K562 (cell line): Measurements from ENCODE around the gene SRL. TPM values are rescaled to one million over a fixed set of nuclear protein-coding genes. Genes with fewer than 3 reads are reported as not detected.
A peak's percentile ranks its signal among the peaks of the same experiment; 100 is the strongest.

Source experiments
- BACH1 ChIP-seq: fragments of 200-800 bp; sonication (Bioruptor generic); IDR thresholded peaks from 2 replicates; pipeline ENCODE4 v1.6.1; 2016; ENCODE audit warnings: missing genetic modification characterization, missing compliant biosample characterization
- HSF4 ChIP-seq: fragments of 250-450 bp; sonication (Bioruptor Pico); IDR thresholded peaks from 2 replicates; pipeline ENCODE4 v2.1.2; 2022; ENCODE audit warnings: mild to moderate bottlenecking, moderate library complexity, borderline replicate concordance
- IRF1 ChIP-seq: sonication (generic); formaldehyde crosslinking; IDR thresholded peaks from 2 replicates; pipeline ENCODE4 v1.8.0; 2022; ENCODE audit warnings: missing genetic modification reagents, mild to moderate bottlenecking, borderline replicate concordance
- KAT7 ChIP-seq: sonication (generic); formaldehyde crosslinking; IDR thresholded peaks from 2 replicates; pipeline ENCODE4 v1.8.0; 2022; ENCODE audit warnings: missing genetic modification reagents, mild to moderate bottlenecking, borderline replicate concordance
- MEF2A ChIP-seq: IDR thresholded peaks from 2 replicates; pipeline ENCODE4 v1.6.1; 2011; ENCODE audit warnings: low read depth, mild to moderate bottlenecking, low read length, moderate library complexity; ENCODE audit not compliant: control insufficient read depth
- NFXL1 ChIP-seq: fragments of 450-650 bp; formaldehyde crosslinking; IDR thresholded peaks from 2 replicates; pipeline ENCODE4 v1.4.0; 2021; ENCODE audit warnings: mild to moderate bottlenecking
- RUNX1 ChIP-seq: sonication (generic); IDR thresholded peaks from 2 replicates; pipeline ENCODE4 v1.6.1; 2016; ENCODE audit warnings: antibody characterized with exemption, low read depth
- SIX5 ChIP-seq, 2 experiments: IDR thresholded peaks; 2 replicates each; pipeline ENCODE4 v1.6.1; 2011; ENCODE audit warnings: low read length in 2 of 2, borderline replicate concordance in 1 of 2, low read depth in 1 of 2, mild to moderate bottlenecking in 1 of 2, moderate library complexity in 1 of 2; ENCODE audit not compliant: insufficient read depth in 1 of 2
- STAG1 ChIP-seq: sonication (generic); formaldehyde crosslinking; IDR thresholded peaks from 2 replicates; pipeline ENCODE4 v1.5.0; 2020; ENCODE audit warnings: missing genetic modification reagents, borderline replicate concordance
- ZFP30 ChIP-seq: fragments of 250-450 bp; sonication (Bioruptor Pico); IDR thresholded peaks from 2 replicates; pipeline ENCODE4 v1.8.0; 2022; ENCODE audit warnings: moderate library complexity, mild to moderate bottlenecking, inconsistent platforms, borderline replicate concordance
- ZHX1 ChIP-seq: fragments of 150-350 bp; conservative IDR thresholded peaks from 2 replicates; pipeline ENCODE4 v1.6.1; 2014; ENCODE audit warnings: low read length
- ZNF143 ChIP-seq: sonication (generic); formaldehyde crosslinking; IDR thresholded peaks from 2 replicates; pipeline ENCODE4 v1.9.0; 2022; ENCODE audit warnings: mild to moderate bottlenecking, missing genetic modification reagents
- ZNF830 ChIP-seq: fragments of 250-450 bp; sonication (Bioruptor Pico); IDR thresholded peaks from 2 replicates; pipeline ENCODE4 v1.5.0; 2021; ENCODE audit warnings: mild to moderate bottlenecking
- polyA plus RNA-seq, 8 experiments: library from polyadenylated mRNA; depleted of rRNA in 4 of 8; stranded (reverse) in 5 of 8; unstranded in 3 of 8; fragments of >200 nt; fragmentation: Nextera tagmentation in 2 of 8; fragmentation: Illumina TruSeq in 1 of 8; extraction: Ambion mirVana in 2 of 8; extraction: Trizol in 1 of 8; gene quantifications; 2 replicates each; pipeline versions ENCODE4 v1.2.1 to v1.2.3, GENCODE V29; 2011 to 2014; ENCODE audit warnings: inconsistent platforms in 1 of 8, missing spikeins in 1 of 8
- total RNA-seq, 7 experiments: library from RNA; depleted of rRNA in 6 of 7; stranded (reverse); fragments of >200 nt in 6 of 7; fragmentation: Illumina TruSeq in 2 of 7; extraction: Trizol in 2 of 7; gene quantifications; 2 replicates each; pipeline versions ENCODE4 v1.2.1 to v1.2.3, GENCODE V29; 2011 to 2021; ENCODE audit warnings: low replicate concordance in 1 of 7
- TF ChIP-seq, protein P1 (sequence below), 2 experiments: fragments of 450-650 bp in 1 of 2; sonication (generic) in 1 of 2; formaldehyde crosslinking; conservative IDR thresholded peaks; 2 replicates each; pipeline versions ENCODE4 v1.4.0 to v1.8.1; 2020 to 2022; ENCODE audit warnings: mild to moderate bottlenecking in 1 of 2, missing genetic modification reagents in 1 of 2
- TF ChIP-seq, protein P2 (sequence below): fragments of 200-800 bp; sonication (Bioruptor generic); IDR thresholded peaks from 2 replicates; pipeline ENCODE4 v1.6.1; 2016; ENCODE audit warnings: missing genetic modification characterization, missing compliant biosample characterization
- TF ChIP-seq, protein P3 (sequence below): fragments of 250-450 bp; sonication (Bioruptor Pico); IDR thresholded peaks from 2 replicates; pipeline ENCODE4 v1.6.1; 2021; ENCODE audit warnings: mild to moderate bottlenecking

Gene SRL
- total and polyA plus RNA-seq, 9 of the 15 experiments (the other 6 are each of a cell fraction or from before 2014, with no cell fraction given): 0.01 TPM; not detected in 8

DNA sequence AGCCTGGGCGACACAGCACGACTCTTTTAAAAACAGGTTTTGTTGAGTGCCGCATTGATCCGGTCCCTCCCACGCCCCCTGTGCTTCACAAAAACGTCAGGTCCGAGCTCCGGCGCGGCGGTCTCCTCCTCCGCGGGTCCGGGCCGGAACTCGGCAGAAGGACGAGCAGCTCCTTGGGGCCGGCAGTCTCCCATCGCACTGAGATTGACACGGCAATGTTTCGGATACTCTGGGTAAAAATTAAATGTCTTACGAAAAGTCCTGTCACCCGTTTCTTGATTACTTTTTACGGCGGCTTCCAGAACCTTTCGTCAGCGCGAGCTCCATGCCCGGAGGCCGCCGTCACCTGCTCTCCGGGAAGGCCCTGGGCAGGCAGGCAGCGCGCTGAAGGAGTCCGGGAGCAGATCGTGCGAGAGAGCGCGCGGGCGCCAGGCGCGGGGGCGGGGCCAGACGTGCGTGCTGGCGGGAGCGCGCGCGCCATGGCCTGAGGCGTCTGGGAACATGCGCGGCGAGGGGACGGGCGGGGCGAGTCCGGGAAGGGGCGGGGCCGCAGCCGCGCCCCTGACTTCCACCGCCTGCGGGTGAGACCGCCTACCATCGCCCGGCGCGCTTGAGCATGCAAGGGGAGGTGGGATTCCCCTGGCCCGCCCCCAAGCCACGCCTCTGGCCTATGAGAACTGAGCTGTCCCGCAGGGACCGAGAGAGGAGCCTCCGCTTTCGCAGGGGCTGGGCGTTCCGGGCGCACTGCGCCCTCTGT lies 11.7 kb upstream of the SRL start (continued):
- TF ChIP-seq, protein P1, sequence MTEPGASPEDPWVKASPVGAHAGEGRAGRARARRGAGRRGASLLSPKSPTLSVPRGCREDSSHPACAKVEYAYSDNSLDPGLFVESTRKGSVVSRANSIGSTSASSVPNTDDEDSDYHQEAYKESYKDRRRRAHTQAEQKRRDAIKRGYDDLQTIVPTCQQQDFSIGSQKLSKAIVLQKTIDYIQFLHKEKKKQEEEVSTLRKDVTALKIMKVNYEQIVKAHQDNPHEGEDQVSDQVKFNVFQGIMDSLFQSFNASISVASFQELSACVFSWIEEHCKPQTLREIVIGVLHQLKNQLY (CRISPR knock-in tag; conservative IDR thresholded peaks at IDR 0.05): no peak
- TF ChIP-seq NFXL1 (CRISPR knock-in tag) (no peak), ZNF143 (peak; percentile 55; the same call in 1 of the 2 replicates), BACH1 (tag) (no peak), ZHX1 (0 out of 2 replicates have a peak, but pooled peaks have one; percentile 19), MEF2A (0 out of 2 replicates have a peak, but pooled peaks have one; percentile 17), RUNX1 (peak; percentile 63; the same call in 1 of the 2 replicates), ZNF830 (CRISPR knock-in tag) (peak; percentile 44; the same call in 1 of the 2 replicates), STAG1 (0 out of 2 replicates have a peak, but pooled peaks have one; percentile 58), ZFP30 (no peak), KAT7 (peak; percentile 93; the same call in 1 of the 2 replicates), IRF1 (CRISPR knock-in tag) (no peak), SIX5 (IDR thresholded peaks at IDR 0.05; ENCODE audit: borderline replicate concordance in 1 of 2, insufficient read depth in 1 of 2, low read depth in 1 of 2, low read length in 2 of 2) (no peak), HSF4 (no peak)
- TF ChIP-seq, protein P2, sequence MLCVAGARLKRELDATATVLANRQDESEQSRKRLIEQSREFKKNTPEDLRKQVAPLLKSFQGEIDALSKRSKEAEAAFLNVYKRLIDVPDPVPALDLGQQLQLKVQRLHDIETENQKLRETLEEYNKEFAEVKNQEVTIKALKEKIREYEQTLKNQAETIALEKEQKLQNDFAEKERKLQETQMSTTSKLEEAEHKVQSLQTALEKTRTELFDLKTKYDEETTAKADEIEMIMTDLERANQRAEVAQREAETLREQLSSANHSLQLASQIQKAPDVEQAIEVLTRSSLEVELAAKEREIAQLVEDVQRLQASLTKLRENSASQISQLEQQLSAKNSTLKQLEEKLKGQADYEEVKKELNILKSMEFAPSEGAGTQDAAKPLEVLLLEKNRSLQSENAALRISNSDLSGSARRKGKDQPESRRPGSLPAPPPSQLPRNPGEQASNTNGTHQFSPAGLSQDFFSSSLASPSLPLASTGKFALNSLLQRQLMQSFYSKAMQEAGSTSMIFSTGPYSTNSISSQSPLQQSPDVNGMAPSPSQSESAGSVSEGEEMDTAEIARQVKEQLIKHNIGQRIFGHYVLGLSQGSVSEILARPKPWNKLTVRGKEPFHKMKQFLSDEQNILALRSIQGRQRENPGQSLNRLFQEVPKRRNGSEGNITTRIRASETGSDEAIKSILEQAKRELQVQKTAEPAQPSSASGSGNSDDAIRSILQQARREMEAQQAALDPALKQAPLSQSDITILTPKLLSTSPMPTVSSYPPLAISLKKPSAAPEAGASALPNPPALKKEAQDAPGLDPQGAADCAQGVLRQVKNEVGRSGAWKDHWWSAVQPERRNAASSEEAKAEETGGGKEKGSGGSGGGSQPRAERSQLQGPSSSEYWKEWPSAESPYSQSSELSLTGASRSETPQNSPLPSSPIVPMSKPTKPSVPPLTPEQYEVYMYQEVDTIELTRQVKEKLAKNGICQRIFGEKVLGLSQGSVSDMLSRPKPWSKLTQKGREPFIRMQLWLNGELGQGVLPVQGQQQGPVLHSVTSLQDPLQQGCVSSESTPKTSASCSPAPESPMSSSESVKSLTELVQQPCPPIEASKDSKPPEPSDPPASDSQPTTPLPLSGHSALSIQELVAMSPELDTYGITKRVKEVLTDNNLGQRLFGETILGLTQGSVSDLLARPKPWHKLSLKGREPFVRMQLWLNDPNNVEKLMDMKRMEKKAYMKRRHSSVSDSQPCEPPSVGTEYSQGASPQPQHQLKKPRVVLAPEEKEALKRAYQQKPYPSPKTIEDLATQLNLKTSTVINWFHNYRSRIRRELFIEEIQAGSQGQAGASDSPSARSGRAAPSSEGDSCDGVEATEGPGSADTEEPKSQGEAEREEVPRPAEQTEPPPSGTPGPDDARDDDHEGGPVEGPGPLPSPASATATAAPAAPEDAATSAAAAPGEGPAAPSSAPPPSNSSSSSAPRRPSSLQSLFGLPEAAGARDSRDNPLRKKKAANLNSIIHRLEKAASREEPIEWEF (CRISPR knock-in tag): no peak
- TF ChIP-seq, protein P3, sequence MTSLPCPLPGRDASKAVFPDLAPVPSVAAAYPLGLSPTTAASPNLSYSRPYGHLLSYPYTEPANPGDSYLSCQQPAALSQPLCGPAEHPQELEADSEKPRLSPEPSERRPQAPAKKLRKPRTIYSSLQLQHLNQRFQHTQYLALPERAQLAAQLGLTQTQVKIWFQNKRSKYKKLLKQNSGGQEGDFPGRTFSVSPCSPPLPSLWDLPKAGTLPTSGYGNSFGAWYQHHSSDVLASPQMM: no peak
